Germinal center (tissue), 1 donor: Measurements from ENCODE around the gene CDH13.

ENCODE experiments used
- DNase-seq: peaks from one replicate; pipeline ENCODE4 v3.0.0; 2012; ENCODE audit warnings: mixed read lengths, low spot score

The CDH13 gene

DNA sequence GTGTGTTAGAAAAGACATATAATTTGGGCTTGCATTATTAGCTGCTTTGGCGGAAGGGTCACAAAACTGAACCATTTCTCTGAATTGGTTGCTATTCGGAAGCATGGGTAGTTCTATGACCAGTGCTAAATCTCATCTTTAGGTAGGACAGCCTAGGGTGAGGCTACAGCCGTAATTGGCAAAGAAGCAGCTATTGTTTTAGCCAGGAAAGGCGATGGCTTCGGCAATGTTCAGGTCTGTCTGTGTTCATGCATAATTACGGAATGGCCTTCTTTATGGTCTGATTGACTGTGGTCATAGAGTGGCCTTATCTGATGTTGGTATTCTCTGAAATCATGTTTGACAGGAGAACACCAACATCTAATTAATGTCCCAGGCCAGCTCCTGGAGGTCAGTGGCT lies 812.6 kb downstream of the CDH13 start:
- no peak for DNase-seq

- DNase-seq = no peak
These were observed 814.7 kb downstream of the CDH13 start for GRCh38 chr16:83441517-83441916.

DNA sequence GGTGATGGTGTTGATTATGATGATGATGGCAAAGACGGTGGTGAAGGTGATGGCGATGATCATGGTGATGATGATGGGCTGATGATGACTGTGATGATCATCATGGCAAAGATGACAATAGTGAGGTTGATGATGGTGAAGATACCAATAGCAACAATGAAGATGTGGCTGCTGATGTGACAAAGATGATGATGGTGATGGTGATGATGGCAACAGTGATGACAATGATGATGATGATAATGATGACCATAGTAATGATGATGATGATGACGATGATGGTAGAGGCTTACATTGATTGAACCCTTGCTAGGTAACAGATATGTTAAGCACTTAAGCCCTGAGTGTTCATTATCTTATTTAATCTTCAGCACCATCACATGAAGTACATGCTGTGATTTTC lies 817.2 kb downstream of the CDH13 start:
- no peak for DNase-seq

GRCh38 chr16:83447560-83447959 lies 820.8 kb downstream of the CDH13 start:
- no peak for DNase-seq

- no peak for DNase-seq
These were observed 823.1 kb downstream of the CDH13 start for GRCh38 chr16:83449861-83450260.

DNA sequence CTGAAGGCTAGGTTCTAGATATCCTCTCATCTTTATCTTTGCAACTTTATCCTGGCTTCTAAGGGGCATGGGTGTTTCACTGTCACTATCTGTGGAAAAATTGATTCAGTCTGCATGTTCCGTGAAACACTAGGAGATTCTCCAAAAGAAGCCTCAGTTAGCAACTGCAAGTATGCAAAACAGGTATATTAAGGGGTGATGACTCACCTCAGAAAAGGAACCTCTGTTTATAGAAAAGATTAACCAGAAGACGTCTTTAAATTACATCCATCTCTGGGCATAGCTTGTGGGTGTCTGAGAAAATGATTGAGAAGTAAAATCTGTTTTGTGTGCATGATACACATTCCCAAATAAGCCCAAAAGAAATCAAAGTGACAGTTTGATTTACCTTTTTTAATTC lies 827.2 kb downstream of the CDH13 start:
- DNase-seq = no peak

DNA sequence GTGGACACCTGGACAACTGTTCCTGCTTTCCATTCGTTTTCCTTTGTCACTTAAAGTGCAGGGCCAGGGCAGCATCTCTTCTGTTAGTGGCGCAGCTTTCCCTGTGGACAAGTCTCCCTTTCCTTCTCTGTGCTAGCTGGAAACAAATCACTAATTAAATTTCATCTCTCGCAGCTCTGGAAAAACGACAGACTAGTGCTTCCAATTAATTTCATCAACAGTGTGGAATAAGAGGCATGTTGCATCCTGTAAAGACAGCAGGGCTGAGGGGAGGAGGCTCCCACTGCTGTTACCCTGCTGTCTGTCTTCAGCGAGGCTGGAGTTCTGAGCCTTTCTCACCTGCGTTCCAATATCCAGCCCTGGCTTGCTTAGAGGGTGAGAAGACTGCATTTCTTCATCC lies 828.9 kb downstream of the CDH13 start:
- DNase-seq = no peak

GRCh38 chr16:83456934-83457333 lies 830.2 kb downstream of the CDH13 start:
- DNase-seq = no peak

DNA sequence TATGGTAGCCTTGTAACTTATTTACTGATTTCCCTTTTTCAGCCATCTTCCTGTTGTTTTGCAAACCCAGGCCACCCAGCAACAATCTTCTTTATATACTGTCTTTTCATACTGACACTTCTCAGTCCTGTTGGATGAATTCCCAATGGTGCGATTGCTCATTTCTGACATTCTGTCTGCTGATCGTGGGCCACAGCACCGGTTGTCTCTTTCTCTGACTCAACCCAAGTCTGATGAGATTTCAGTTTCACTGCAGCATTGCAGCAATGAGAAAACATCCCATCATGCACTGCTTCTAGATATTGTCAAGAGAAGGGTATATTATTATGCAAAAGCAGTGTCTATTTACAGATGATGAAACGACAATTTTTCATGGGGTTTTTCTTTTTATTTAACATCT lies 831.8 kb downstream of the CDH13 start:
- peak; percentile 20 for DNase-seq

DNA sequence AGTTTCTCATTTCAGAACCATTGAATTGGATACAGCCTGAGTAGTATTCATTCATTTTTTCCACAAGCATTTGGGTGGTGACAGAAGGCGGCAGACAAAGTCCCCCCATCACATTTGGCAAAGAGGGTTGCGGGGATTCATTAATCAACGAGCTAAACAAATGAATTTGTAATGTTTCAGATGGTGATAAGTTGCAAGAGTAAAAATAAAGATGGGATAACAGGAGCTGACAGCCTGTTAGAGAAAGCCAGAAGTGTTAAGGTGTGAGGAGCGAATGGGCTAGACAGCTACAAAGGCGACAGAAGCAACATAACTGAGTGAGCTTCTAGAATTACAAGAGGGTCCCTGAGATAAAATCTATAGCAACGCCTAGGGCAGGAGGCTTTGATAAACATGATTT lies 838.2 kb downstream of the CDH13 start:
- no peak for DNase-seq

- no peak for DNase-seq
These were observed 843.6 kb downstream of the CDH13 start for GRCh38 chr16:83470416-83470815.

DNA sequence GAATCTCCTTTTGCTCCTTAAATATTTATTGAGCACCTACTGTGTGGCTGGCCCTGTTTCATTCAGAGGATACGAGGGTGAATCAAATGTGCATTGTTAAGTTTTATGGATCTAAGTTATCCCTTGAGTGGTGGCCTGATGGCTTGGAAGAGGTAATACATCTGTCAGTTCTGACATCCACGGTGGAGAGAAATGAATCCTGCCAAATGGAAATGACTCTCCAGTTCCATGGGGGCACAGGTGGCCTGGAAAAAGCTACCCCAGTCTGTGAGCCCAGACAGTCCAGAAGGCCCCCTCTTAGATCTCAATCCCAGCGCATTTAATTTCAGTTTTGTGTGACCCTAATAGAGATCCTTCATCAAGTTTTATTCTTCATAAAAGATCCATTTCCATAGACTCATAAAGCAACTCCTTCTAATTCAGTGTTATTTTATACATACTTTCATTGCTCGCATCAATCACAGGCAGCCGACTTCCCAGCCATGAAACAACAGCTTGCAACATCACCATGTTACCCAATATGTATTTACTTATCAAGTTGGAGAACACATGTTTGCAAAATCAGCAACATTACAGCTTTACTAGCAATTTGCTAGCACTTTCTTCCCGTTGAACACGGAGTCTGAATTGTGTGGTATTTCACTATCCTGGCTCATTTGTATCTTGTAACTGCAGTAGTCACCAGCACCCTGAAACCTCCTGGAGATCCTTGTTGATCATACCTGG lies 846.2 kb downstream of the CDH13 start:
- no peak for DNase-seq

GRCh38 chr16:83473926-83474650 lies 847.3 kb downstream of the CDH13 start:
- no peak for DNase-seq

DNA sequence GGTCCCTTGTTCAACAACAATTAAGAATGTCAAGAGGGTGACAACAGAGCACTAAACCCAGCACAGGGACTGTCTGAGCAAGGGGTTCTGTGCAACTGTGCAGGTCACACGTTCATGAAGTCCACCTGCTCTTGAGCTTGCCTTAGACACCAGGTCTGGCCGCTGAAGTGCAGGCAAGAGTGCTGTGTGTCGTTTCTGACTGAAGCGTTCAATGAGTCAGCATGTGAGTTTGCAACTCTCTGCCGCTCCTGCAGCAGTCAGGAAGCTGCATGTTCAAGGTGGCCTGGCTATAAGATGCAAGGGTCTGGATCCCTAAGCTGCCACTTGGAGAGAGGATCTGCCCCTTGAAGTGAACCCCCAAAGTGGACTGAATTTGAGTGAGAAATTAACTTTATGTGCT lies 848.3 kb downstream of the CDH13 start:
- DNase-seq = no peak

DNA sequence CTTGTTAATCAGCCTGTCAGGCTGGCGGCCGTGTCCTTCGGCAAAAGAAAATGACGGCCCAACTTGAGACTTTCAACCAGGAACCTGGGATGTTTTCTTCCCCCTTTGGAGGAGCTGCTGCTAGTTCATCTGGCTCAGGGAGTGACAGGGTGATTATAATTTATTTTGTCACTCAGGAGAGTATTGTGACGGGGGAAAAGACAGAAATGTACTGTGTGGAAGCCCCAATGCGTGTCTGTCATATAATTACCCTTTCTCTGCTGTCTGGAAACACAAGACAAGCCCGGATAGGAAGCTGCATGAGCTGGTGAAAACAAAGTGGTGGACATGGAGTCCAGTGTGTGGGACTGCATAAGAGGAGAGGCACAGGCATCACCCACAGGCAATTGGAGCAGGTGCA lies 854.8 kb downstream of the CDH13 start:
- DNase-seq = no peak

GRCh38 chr16:83482545-83483162 lies 855.9 kb downstream of the CDH13 start:
- no peak for DNase-seq

- no peak for DNase-seq
These were observed 863.3 kb downstream of the CDH13 start for GRCh38 chr16:83490073-83490472.

GRCh38 chr16:83494459-83494858 lies 867.7 kb downstream of the CDH13 start:
- no peak for DNase-seq

DNA sequence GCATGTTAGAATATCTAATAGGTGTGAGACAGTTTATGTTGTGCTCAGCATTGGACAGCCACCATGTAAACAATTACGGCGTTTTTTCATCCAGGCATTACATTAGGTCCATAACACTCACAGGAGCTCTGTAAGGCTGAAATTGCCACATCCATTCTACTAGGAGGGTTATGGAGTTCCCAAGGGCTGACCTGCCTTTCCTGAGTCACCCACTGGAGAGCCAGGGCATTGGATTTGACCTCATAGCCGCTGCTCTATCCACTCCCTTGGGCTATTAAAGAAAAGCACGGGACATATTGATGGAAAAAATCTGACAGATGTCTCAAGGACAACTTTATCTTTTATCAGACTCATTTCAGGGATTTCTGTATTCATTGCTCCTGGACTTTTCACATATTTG lies 874.7 kb downstream of the CDH13 start:
- no peak for DNase-seq

DNA sequence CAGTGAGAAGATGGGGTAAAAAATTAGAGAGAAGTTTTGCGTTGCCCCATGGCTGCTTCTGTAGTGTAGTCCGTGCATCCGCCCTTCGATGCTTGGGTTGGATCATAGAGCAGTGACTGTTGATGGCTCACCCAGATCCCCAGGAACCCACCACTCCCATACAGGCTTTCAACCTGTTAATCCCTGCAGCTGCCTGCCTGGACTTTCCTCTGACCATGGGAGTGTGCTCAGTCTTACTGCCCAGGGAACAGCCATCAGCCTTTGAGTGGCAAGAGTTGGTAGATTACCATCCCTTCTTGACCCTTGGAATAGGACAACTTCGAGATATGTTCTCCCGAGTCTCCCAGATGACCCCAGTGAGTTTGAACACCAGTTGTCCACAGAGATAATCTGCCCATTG lies 881.5 kb downstream of the CDH13 start:
- no peak for DNase-seq

DNA sequence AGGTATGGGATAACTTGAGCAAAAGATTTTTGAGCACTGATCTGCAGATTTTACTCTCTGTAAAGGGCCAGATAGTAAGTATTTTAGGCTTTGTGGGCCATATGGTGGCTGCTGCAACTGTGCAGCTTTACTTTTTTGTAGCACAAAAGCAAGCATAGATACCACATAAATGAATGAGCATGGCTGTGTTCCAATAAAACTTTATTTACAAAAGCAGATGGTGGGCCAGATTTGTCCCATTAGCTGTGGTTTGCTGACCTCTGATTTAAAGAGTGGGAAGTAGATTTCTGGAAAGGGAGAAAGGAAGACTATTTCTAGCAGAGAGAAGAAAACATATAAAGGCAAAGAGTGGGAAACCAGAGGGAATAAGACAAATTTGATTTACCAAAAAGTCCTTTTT lies 882.5 kb downstream of the CDH13 start:
- no peak for DNase-seq

- DNase-seq = no peak
These were observed 884.1 kb downstream of the CDH13 start for GRCh38 chr16:83510906-83511305.

GRCh38 chr16:83513008-83513755 lies 886.4 kb downstream of the CDH13 start:
- no peak for DNase-seq
